T-helper 2 cell (primary cell): ENCODE measurements around the gene PXT1.

ENCODE experiments used
- DNase-seq, 5 experiments: peaks; one replicate each; pipeline versions ENCODE4 v3.0.0 to v3.0.0-alpha.2; 2012 to 2022

The PXT1 gene

GRCh38 chr6:36387440-36388303 lies 55.0 kb downstream of the PXT1 start, which contains the start of gene ETV7:
ETV7 (minus strand) TSS chr6:36387669; CDS start chr6:36387541, 128 bp downstream.
- DNase-seq: peak in 3 of 5 experiments; percentile 7 to 48 (median 15)

- DNase-seq: no peak
These were observed 55.9 kb downstream of the PXT1 start for GRCh38 chr6:36386495-36387439.

GRCh38 chr6:36384095-36384494 lies 58.6 kb downstream of the PXT1 start:
- DNase-seq: no peak

GRCh38 chr6:36383606-36384005 lies 59.0 kb downstream of the PXT1 start:
- peak in 1 of 5 experiments; percentile 38 for DNase-seq

- no peak for DNase-seq
These were observed 59.7 kb downstream of the PXT1 start for GRCh38 chr6:36382976-36383375.

GRCh38 chr6:36381502-36382389 lies 60.9 kb downstream of the PXT1 start:
- no peak for DNase-seq

- DNase-seq: no peak
These were observed 62.5 kb downstream of the PXT1 start for GRCh38 chr6:36380166-36380565.

- no peak for DNase-seq
These were observed 63.7 kb downstream of the PXT1 start for GRCh38 chr6:36378936-36379335.

GRCh38 chr6:36378243-36378920 lies 64.3 kb downstream of the PXT1 start:
- peak in 1 of 5 experiments; percentile 25 for DNase-seq

- no peak for DNase-seq
These were observed 65.1 kb downstream of the PXT1 start for GRCh38 chr6:36377594-36377993.

GRCh38 chr6:36376742-36377141 lies 65.9 kb downstream of the PXT1 start:
- no peak for DNase-seq

GRCh38 chr6:36376183-36376582 lies 66.5 kb downstream of the PXT1 start:
- no peak for DNase-seq

- no peak for DNase-seq
These were observed 67.0 kb downstream of the PXT1 start for GRCh38 chr6:36375644-36376155.

GRCh38 chr6:36374972-36375371 lies 67.7 kb downstream of the PXT1 start:
- no peak for DNase-seq

GRCh38 chr6:36374194-36374593 lies 68.5 kb downstream of the PXT1 start:
- no peak for DNase-seq

GRCh38 chr6:36373368-36374019 lies 69.2 kb downstream of the PXT1 start:
- no peak for DNase-seq

GRCh38 chr6:36372088-36372487 lies 70.6 kb downstream of the PXT1 start:
- no peak for DNase-seq

- no peak for DNase-seq
These were observed 71.4 kb downstream of the PXT1 start for GRCh38 chr6:36371211-36371610.

GRCh38 chr6:36370638-36371037 lies 72.0 kb downstream of the PXT1 start:
- no peak for DNase-seq

GRCh38 chr6:36368921-36369865 lies 73.5 kb downstream of the PXT1 start:
- no peak for DNase-seq
